PC-9 (cell line): Measurements from ENCODE around the gene LRMDA. TPM values are rescaled to one million over a fixed set of nuclear protein-coding genes. Genes with fewer than 3 reads are reported as not detected.
A peak's percentile ranks its signal among the peaks of the same experiment; 100 is the strongest.

Experiments used
- BruUV-seq: library from RNA; stranded (reverse); fragments of 400-500 nt; replicated peaks from 2 replicates; lab custom pipeline; 2021; lab: Mats Ljungman, UMichigan
- CTCF ChIA-PET: fragments of 300-600 bp; sonication (Branson Sonifier 250); formaldehyde crosslinking; loops from one replicate; lab custom pipeline; 2022; ENCODE audit warnings: antibody characterized with exemption; lab: Charles Lee
- POLR2A ChIA-PET: fragments of 300-600 bp; sonication (Branson Sonifier 250); formaldehyde crosslinking; loops from one replicate; lab custom pipeline; 2022; ENCODE audit warnings: antibody characterized with exemption; ENCODE audit not compliant: unreplicated experiment; lab: Charles Lee
- DNase-seq, 2 experiments: peaks; one replicate each; pipeline versions ENCODE4 v3.0.0 to v3.0.0-alpha.2; 2015 to 2022; ENCODE audit warnings: mixed read lengths in 1 of 2
- H2AFZ ChIP-seq: fragments of 200-600 bp; sonication (generic); 2 replicates; pipeline ENCODE4 v1.8.1; 2017; ENCODE audit warnings: antibody characterized with exemption
- H3F3A ChIP-seq: fragments of 200-600 bp; sonication (generic); 2 replicates; pipeline ENCODE4 v1.8.1; 2017; ENCODE audit warnings: antibody characterized with exemption, mild to moderate bottlenecking, low read depth; ENCODE audit not compliant: insufficient read depth
- H3K27ac ChIP-seq: fragments of 200-600 bp; sonication (generic); 2 replicates; pipeline ENCODE4 v1.6.1; 2016; ENCODE audit warnings: mixed run types
- H3K27me3 ChIP-seq: fragments of 200-600 bp; sonication (generic); 2 replicates; pipeline ENCODE4 v1.6.1; 2016; ENCODE audit warnings: low read depth, mixed run types; ENCODE audit not compliant: insufficient read depth
- H3K36me3 ChIP-seq: fragments of 200-600 bp; sonication (generic); 2 replicates; pipeline ENCODE4 v1.6.1; 2016; ENCODE audit warnings: low read depth, mixed run types
- H3K4me1 ChIP-seq: fragments of 200-600 bp; sonication (generic); replicated peaks from 2 replicates; pipeline ENCODE4 v1.6.1; 2016; ENCODE audit warnings: mixed run types; ENCODE audit not compliant: insufficient read depth
- H3K4me2 ChIP-seq: fragments of 200-600 bp; sonication (generic); 2 replicates; pipeline ENCODE4 v1.6.1; 2017; ENCODE audit warnings: mixed run types
- H3K4me3 ChIP-seq: fragments of 200-600 bp; sonication (generic); 2 replicates; pipeline ENCODE4 v1.6.1; 2016; ENCODE audit warnings: mixed run types
- H3K79me2 ChIP-seq: fragments of 200-600 bp; sonication (generic); 2 replicates; pipeline ENCODE4 v1.6.1; 2017; ENCODE audit warnings: low read depth, mixed run types
- H3K9me2 ChIP-seq: fragments of 200-600 bp; sonication (generic); 2 replicates; pipeline ENCODE4 v1.8.1; 2017; ENCODE audit warnings: mild to moderate bottlenecking; ENCODE audit not compliant: insufficient read depth
- H3K9me3 ChIP-seq: fragments of 200-600 bp; sonication (generic); 2 replicates; pipeline ENCODE4 v1.8.1; 2016; ENCODE audit warnings: low read depth; ENCODE audit not compliant: insufficient read depth
- H4K20me1 ChIP-seq: fragments of 200-600 bp; sonication (generic); 2 replicates; pipeline ENCODE4 v1.8.1; 2017; ENCODE audit not compliant: insufficient read depth
- CTCF ChIP-seq: fragments of 200-600 bp; sonication (generic); conservative IDR thresholded peaks from 2 replicates; pipeline ENCODE4 v1.6.1; 2017; ENCODE audit warnings: mixed run types, antibody characterized with exemption, mild to moderate bottlenecking, moderate library complexity
- EZH2 ChIP-seq: fragments of 200-600 bp; sonication (generic); IDR thresholded peaks from 2 replicates; pipeline ENCODE4 v1.8.0; 2017; ENCODE audit warnings: antibody characterized with exemption, low read depth
- intact Hi-C: fragments of 100-400 bp; cut with micrococcal nuclease; formaldehyde crosslinking; loops from one replicate; pipeline ENCODE4 v1.10.0; 2022; ENCODE audit not compliant: unreplicated experiment
- total RNA-seq: library from RNA; stranded (reverse); gene quantifications from 2 replicates; pipeline ENCODE4 v1.2.3, GENCODE V29; 2021

LRMDA gene
- total RNA-seq, 1 experiment from 2014 or later, result not detected

- no peaks in the 10 kb centered on the region for H3K27me3 ChIP-seq
- DNase-seq, result no peak
- peaks cover 33% of the 10 kb centered on the region for H3K4me1 ChIP-seq
- no peak for TF ChIP-seq EZH2
- no peak for TF ChIP-seq CTCF
- H3K27ac ChIP-seq, result no peak overlapping the region
- H3K4me2 ChIP-seq, result no peak overlapping the region
- H3F3A ChIP-seq, result no peaks in the 10 kb centered on the region; the same call in 1 of the 2 replicates
- no peaks in the 10 kb centered on the region for H3K9me3 ChIP-seq
- CTCF ChIA-PET, result no interaction called here
- POLR2A ChIA-PET, result no interaction called here
- H3K79me2 ChIP-seq, result no peaks in the 10 kb centered on the region
- no peaks in the 10 kb centered on the region for H3K36me3 ChIP-seq
- no peaks in the 10 kb centered on the region for H3K9me2 ChIP-seq
- intact Hi-C loops, result no loop called here
- H3K4me3 ChIP-seq, result no peak overlapping the region
- BruUV-seq, result no TSS peak
- no peak overlapping the region for H2AFZ ChIP-seq
- H4K20me1 ChIP-seq, result no peaks in the 10 kb centered on the region
Observed at GRCh38 chr10:76112826-76113150, 681.4 kb downstream of the LRMDA start.

- H3K4me3 ChIP-seq, result no peak overlapping the region
- peak in 1 of 2 experiments; percentile 79 for DNase-seq
- H3K79me2 ChIP-seq, result no peaks in the 10 kb centered on the region
- H3K9me2 ChIP-seq, result no peaks in the 10 kb centered on the region
- no peaks in the 10 kb centered on the region for H3K36me3 ChIP-seq
- no TSS peak for BruUV-seq
- no peak overlapping the region for H3K27ac ChIP-seq
- H3F3A ChIP-seq, result no peaks in the 10 kb centered on the region; the same call in 1 of the 2 replicates
- peak overlapping the region; percentile 39 for H3K4me2 ChIP-seq
- intact Hi-C loops, result no loop called here
- H3K9me3 ChIP-seq, result no peaks in the 10 kb centered on the region
- H4K20me1 ChIP-seq, result no peaks in the 10 kb centered on the region
- H3K27me3 ChIP-seq, result no peaks in the 10 kb centered on the region
- TF ChIP-seq EZH2, result no peak
- no peak for TF ChIP-seq CTCF
- peaks cover 42% of the 10 kb centered on the region for H3K4me1 ChIP-seq
- ChIA-PET POLR2A (no interaction called here), CTCF (no interaction called here)
- H2AFZ ChIP-seq, result no peak overlapping the region
Observed at GRCh38 chr10:76113952-76114351, 682.5 kb downstream of the LRMDA start.

DNA sequence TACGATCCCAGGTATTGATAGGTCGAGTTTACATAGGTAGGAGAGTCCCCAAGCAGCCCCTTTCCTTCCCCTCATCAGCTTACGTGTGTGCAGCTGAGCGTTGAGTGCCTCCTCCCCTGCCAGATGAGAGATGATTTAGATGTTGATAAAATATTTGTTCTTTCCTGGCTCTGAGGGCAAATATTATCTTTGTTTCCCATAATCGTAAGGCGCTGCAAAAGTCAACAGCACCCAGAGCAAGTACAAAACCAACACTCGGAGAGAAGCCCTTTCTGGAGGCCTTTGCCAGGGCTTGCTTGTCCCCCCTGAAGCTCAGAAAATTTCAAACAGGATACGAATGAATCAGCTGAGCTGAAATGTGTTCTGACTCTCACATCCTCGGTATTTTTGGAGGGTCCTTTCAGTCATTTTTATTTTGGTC lies 683.2 kb downstream of the LRMDA start:
- H3K27me3 ChIP-seq, result no peaks in the 10 kb centered on the region
- no peaks in the 10 kb centered on the region for H3K36me3 ChIP-seq
- no peaks in the 10 kb centered on the region for H4K20me1 ChIP-seq
- H3K9me2 ChIP-seq, result no peaks in the 10 kb centered on the region
- H3K27ac ChIP-seq, result no peak overlapping the region
- BruUV-seq, result no TSS peak
- no peak overlapping the region for H3K4me3 ChIP-seq
- no peak for DNase-seq
- H3F3A ChIP-seq, result no peaks in the 10 kb centered on the region; the same call in 1 of the 2 replicates
- intact Hi-C loops, result no loop called here
- TF ChIP-seq CTCF (no peak), EZH2 (no peak)
- H3K4me2 ChIP-seq, result peak overlapping the region; percentile 39; the same call in 1 of the 2 replicates
- POLR2A ChIA-PET, result no interaction called here
- H2AFZ ChIP-seq, result no peak overlapping the region
- H3K4me1 ChIP-seq, result peaks cover 42% of the 10 kb centered on the region
- CTCF ChIA-PET, result no interaction called here
- no peaks in the 10 kb centered on the region for H3K9me3 ChIP-seq
- H3K79me2 ChIP-seq, result no peaks in the 10 kb centered on the region
